ENCODE data around the gene CNGB1. TPM values are rescaled to one million over a fixed set of nuclear protein-coding genes. Genes with fewer than 3 reads are reported as not detected.
A peak's percentile ranks its signal among the peaks of the same experiment; 100 is the strongest.
"Not testable (repeated sequence)": the region's sequence is repeated elsewhere in the genome, so short reads cannot be mapped to it uniquely, and the experiment has no call there.

The CNGB1 gene
- total and polyA plus RNA-seq, 2 donors from 2014 or later = not detected

DNA sequence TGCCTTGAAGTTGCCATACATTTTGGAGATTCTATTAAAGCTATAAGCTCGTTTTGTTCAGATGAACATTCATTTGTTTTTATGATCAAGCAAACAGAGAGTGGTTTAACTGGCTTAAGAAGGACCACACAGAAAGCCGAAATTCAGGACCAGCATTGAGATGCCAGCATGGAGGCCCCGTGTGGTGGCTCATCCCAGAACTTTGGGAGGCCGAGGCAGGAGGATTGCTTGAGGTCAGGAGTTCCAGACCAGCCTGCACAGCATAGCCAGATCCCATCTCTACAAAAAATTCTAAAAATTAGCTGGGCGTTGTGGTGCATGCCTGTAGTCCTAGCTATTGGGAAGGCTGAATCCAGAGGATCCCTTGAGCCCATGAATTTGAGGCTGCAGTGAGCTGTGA is 122.7 kb downstream of the CNGB1 start:
- no peaks in the 10 kb centered on the region for H3K36me3 ChIP-seq (ENCODE audit: control insufficient read depth in 2 of 3, insufficient read depth in 3 of 3, low read length in 3 of 3)
- H3K9me3 ChIP-seq (ENCODE audit: control insufficient read depth in 2 of 3, insufficient read depth in 1 of 3, low read length in 3 of 3) = no peaks in the 10 kb centered on the region
- intact Hi-C loops (cut with DNase I) = no loop called here
- FAIRE-seq (no peak), DNase-seq (no peak)
- H3K4me1 ChIP-seq (ENCODE audit: control insufficient read depth in 2 of 3, insufficient read depth in 2 of 3, low read depth in 1 of 3, low read length in 3 of 3) = peaks cover 0 to 10% (median 3%) of the 10 kb centered on the region in 3 donors
- H3K9ac ChIP-seq (ENCODE audit: low read length in 3 of 3) = no peak overlapping the region
- TF ChIP-seq, protein P1, sequence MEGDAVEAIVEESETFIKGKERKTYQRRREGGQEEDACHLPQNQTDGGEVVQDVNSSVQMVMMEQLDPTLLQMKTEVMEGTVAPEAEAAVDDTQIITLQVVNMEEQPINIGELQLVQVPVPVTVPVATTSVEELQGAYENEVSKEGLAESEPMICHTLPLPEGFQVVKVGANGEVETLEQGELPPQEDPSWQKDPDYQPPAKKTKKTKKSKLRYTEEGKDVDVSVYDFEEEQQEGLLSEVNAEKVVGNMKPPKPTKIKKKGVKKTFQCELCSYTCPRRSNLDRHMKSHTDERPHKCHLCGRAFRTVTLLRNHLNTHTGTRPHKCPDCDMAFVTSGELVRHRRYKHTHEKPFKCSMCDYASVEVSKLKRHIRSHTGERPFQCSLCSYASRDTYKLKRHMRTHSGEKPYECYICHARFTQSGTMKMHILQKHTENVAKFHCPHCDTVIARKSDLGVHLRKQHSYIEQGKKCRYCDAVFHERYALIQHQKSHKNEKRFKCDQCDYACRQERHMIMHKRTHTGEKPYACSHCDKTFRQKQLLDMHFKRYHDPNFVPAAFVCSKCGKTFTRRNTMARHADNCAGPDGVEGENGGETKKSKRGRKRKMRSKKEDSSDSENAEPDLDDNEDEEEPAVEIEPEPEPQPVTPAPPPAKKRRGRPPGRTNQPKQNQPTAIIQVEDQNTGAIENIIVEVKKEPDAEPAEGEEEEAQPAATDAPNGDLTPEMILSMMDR (IDR thresholded peaks at IDR 0.05; ENCODE audit: borderline replicate concordance, extremely low read depth, insufficient read depth) = no peak
- H3K4me3 ChIP-seq (ENCODE audit: low read length in 3 of 3) = no peak overlapping the region
- H3K27me3 ChIP-seq (ENCODE audit: control insufficient read depth, insufficient read depth, low read length) = no peaks in the 10 kb centered on the region
- H3K27ac ChIP-seq (ENCODE audit: low read depth in 2 of 2, low read length in 2 of 2) = no peak overlapping the region

DNA sequence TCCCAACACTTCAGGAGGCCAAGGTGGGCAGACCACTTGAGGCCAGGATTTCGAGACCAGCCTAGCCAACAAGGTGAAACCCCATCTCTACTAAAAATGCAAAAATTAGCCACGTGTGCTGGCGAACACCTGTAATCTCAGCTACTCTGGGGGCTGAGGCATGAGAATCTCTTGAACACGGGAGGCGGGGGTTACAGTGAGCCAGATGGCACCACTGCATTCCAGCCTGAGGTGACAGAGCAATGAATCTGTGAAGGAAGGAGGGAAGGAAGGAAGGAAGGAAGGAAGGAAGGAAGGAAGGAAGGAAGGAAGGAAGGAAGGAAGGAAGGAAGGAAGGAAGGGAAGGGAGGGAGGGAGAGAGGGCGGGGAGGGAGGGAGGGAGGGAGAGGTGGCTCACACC is 124.0 kb downstream of the CNGB1 start:
- DNase-seq; H3K27me3 ChIP-seq (ENCODE audit: control insufficient read depth, insufficient read depth, low read length); H3K27ac ChIP-seq (ENCODE audit: low read depth in 2 of 2, low read length in 2 of 2); H3K9me3 ChIP-seq (ENCODE audit: control insufficient read depth in 2 of 3, insufficient read depth in 1 of 3, low read length in 3 of 3); H3K4me3 ChIP-seq (ENCODE audit: low read length in 3 of 3); H3K36me3 ChIP-seq (ENCODE audit: control insufficient read depth in 2 of 3, insufficient read depth in 3 of 3, low read length in 3 of 3); H3K9ac ChIP-seq (ENCODE audit: low read length in 3 of 3); FAIRE-seq; intact Hi-C loops (cut with DNase I): not testable (repeated sequence)
- H3K4me1 ChIP-seq (ENCODE audit: control insufficient read depth in 2 of 3, insufficient read depth in 2 of 3, low read depth in 1 of 3, low read length in 3 of 3) = peaks cover 3 to 10% (median 3%) of the 10 kb centered on the region in 3 donors

DNA sequence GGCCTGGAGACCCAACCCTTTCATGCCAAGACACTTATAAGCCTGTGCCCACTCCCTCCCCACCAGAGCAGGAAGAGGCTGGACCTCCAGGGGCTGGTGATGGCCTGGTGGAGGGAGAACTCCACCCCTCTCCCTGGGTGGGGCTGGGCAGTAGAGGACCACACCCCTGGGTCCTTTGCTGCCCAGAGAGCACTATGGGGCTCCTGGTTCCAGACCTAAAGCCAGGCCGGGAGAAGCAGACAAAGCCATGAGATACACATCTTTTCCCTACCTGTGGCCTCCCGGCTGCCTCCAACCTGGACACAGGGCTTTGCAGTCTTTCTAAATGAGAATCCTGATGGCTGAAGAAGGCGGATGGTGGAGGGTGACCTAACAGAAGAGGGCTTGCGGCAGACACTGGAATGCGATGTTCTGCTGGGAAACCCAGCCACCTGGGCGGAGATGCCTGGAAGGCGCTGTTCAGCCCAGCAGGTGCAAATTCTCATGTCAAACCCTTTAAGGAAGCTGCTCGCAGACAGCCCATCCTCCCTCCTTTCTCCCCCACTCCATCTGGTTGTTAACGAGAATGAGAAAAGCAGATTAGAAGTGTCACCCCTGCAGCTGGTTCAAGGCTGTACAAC is 124.7 kb downstream of the CNGB1 start:
- H3K4me1 ChIP-seq (ENCODE audit: control insufficient read depth in 2 of 3, insufficient read depth in 2 of 3, low read depth in 1 of 3, low read length in 3 of 3) = peaks cover 3 to 10% (median 3%) of the 10 kb centered on the region in 3 donors
- FAIRE-seq = no peak
- intact Hi-C loops (cut with DNase I) = no loop called here
- no peaks in the 10 kb centered on the region for H3K9me3 ChIP-seq (ENCODE audit: control insufficient read depth in 2 of 3, insufficient read depth in 1 of 3, low read length in 3 of 3)
- peak in 4 of 5 donors; percentile 60 to 82 (median 64) for DNase-seq
- H3K36me3 ChIP-seq (ENCODE audit: control insufficient read depth in 2 of 3, insufficient read depth in 3 of 3, low read length in 3 of 3) = no peaks in the 10 kb centered on the region
- TF ChIP-seq, protein P1 (IDR thresholded peaks at IDR 0.05; ENCODE audit: borderline replicate concordance, extremely low read depth, insufficient read depth) = no peak
- H3K27me3 ChIP-seq (ENCODE audit: control insufficient read depth, insufficient read depth, low read length) = no peaks in the 10 kb centered on the region
- H3K4me3 ChIP-seq (ENCODE audit: low read length in 3 of 3) = no peak overlapping the region
- no peak overlapping the region for H3K9ac ChIP-seq (ENCODE audit: low read length in 3 of 3)
- H3K27ac ChIP-seq (ENCODE audit: low read depth in 2 of 2, low read length in 2 of 2) = no peak overlapping the region

DNA sequence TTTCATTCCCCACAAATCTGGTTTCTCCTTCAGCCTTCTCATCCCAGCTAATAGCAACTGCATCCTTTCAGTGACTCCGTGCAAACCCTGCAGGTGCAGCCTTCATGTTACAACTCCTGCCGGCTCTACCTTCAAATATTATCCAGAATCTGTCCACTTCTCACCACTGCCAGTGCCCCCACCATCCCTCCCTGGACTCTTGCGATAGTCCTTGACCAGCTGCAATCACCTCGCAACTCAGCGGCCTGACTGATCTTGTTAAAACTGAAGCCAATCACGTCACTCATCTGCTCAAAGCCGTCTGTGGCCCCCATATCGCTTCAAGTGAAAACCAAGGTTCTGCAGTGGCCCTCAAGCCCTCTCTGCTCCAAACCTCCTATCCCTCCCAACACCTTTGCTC is 125.8 kb downstream of the CNGB1 start:
- FAIRE-seq = no peak
- DNase-seq = no peak
- H3K4me3 ChIP-seq (ENCODE audit: low read length in 3 of 3) = no peak overlapping the region
- H3K27ac ChIP-seq (ENCODE audit: low read depth in 2 of 2, low read length in 2 of 2) = peak overlapping the region; percentile 43 to 60
- no peaks in the 10 kb centered on the region for H3K9me3 ChIP-seq (ENCODE audit: control insufficient read depth in 2 of 3, insufficient read depth in 1 of 3, low read length in 3 of 3)
- peak overlapping the region in 1 of 3 donors; percentile 12 for H3K9ac ChIP-seq (ENCODE audit: low read length in 3 of 3)
- H3K36me3 ChIP-seq (ENCODE audit: control insufficient read depth in 2 of 3, insufficient read depth in 3 of 3, low read length in 3 of 3) = no peaks in the 10 kb centered on the region
- H3K27me3 ChIP-seq (ENCODE audit: control insufficient read depth, insufficient read depth, low read length) = no peaks in the 10 kb centered on the region
- TF ChIP-seq, protein P1 (IDR thresholded peaks at IDR 0.05; ENCODE audit: borderline replicate concordance, extremely low read depth, insufficient read depth) = no peak
- peaks cover 3 to 10% (median 3%) of the 10 kb centered on the region in 3 donors for H3K4me1 ChIP-seq (ENCODE audit: control insufficient read depth in 2 of 3, insufficient read depth in 2 of 3, low read depth in 1 of 3, low read length in 3 of 3)
- intact Hi-C loops (cut with DNase I) = no loop called here
